SK-N-MC (cell line): ENCODE data around the gene ST3GAL4.

Experiments used
- EZH2 ChIP-seq: fragments of 200-600 bp; sonication (generic); IDR thresholded peaks from one replicate; pipeline ENCODE4 v1.6.1; 2017; ENCODE audit warnings: antibody characterized with exemption
- FOXP2 ChIP-seq: optimal IDR thresholded peaks from 2 replicates; pipeline ENCODE3; 2011; ENCODE audit warnings: mild to moderate bottlenecking, moderate library complexity; ENCODE audit not compliant: insufficient read depth; ENCODE audit errors: extremely low read length, control extremely low read depth
- POLR2AphosphoS5 ChIP-seq: IDR thresholded peaks from 2 replicates; pipeline ENCODE4 v1.6.1; 2012; ENCODE audit warnings: mild to moderate bottlenecking, low read depth, low read length, borderline replicate concordance

DNA sequence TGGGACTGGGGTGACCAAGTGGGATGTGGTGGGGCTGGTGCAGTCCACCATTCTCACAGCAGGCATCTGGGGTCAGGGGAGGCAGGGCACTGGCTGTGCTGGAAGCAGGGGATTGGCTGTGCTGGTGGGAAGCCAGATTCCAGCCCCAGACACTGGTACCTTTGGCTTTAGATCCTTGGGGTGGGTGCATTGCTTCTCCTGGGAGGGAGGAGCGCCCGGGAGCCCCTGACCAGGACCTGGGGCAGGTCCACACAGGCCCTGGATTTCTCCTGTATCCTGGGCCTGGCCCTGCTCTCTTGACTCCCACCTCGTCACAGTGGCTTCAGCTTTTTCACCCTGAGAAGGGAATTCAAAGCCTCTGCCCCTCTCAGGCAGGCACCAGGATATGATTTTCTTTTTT, 38.5 kb downstream of the ST3GAL4 start:
- no peak for TF ChIP-seq EZH2
- TF ChIP-seq POLR2AphosphoS5, result no peak
- no peak for TF ChIP-seq FOXP2
